SU-DHL-6 (cell line): Measurements from ENCODE around the gene GLDN.

Experiments
- H2AFZ ChIP-seq: fragments of 200-600 bp; sonication (generic); 2 replicates; pipeline ENCODE4 v1.6.1; 2014; ENCODE audit warnings: low read depth, mild to moderate bottlenecking, moderate library complexity, mixed read lengths, antibody characterized with exemption, low read length; ENCODE audit not compliant: severe bottlenecking
- H3F3A ChIP-seq: fragments of 200-600 bp; shearing (Covaris generic); 2 replicates; pipeline ENCODE4 v1.6.0; 2016; ENCODE audit warnings: antibody characterized with exemption, mild to moderate bottlenecking; ENCODE audit not compliant: insufficient read depth
- H3K27ac ChIP-seq: fragments of 200-600 bp; sonication (generic); 2 replicates; pipeline ENCODE4 v1.5.1; 2016; ENCODE audit warnings: low read depth, mild to moderate bottlenecking, low read length, moderate library complexity, mixed read lengths
- H3K27me3 ChIP-seq: fragments of 200-600 bp; sonication (generic), shearing (Covaris generic); 2 replicates; pipeline ENCODE4 v1.6.0; 2014; ENCODE audit warnings: mild to moderate bottlenecking, low read length
- H3K36me3 ChIP-seq: fragments of 200-600 bp; sonication (generic); 2 replicates; pipeline ENCODE4 v1.6.1; 2014; ENCODE audit warnings: mild to moderate bottlenecking, low read length, mixed read lengths
- H3K4me2 ChIP-seq: fragments of 300-600, 200-600 bp; shearing (Covaris generic), sonication (generic); 2 replicates; pipeline ENCODE4 v1.6.0; 2014; ENCODE audit warnings: low read length, low read depth, mild to moderate bottlenecking; ENCODE audit not compliant: poor library complexity, severe bottlenecking
- H3K4me3 ChIP-seq: fragments of 200-600 bp; sonication (generic); 2 replicates; pipeline ENCODE4 v1.5.1; 2014; ENCODE audit warnings: antibody characterized with exemption, low read length, mild to moderate bottlenecking, mixed read lengths; ENCODE audit not compliant: insufficient read depth, poor library complexity, severe bottlenecking
- H3K79me2 ChIP-seq: fragments of 200-600 bp; sonication (generic); 2 replicates; pipeline ENCODE4 v1.6.1; 2014; ENCODE audit warnings: mild to moderate bottlenecking, low read length, moderate library complexity; ENCODE audit not compliant: insufficient read depth
- H3K9ac ChIP-seq: fragments of 200-600 bp; sonication (generic); 2 replicates; pipeline ENCODE4 v1.7.0; 2014; ENCODE audit warnings: mild to moderate bottlenecking, low read length
- H3K9me2 ChIP-seq: fragments of 200-600 bp; sonication (generic); replicated peaks from 2 replicates; pipeline ENCODE4 v1.6.1; 2014; ENCODE audit warnings: low read length; ENCODE audit not compliant: insufficient read depth
- H3K9me3 ChIP-seq: fragments of 200-600 bp; sonication (generic); 2 replicates; pipeline ENCODE4 v1.6.1; 2014; ENCODE audit warnings: low read length, mixed read lengths; ENCODE audit not compliant: insufficient read depth
- H4K20me1 ChIP-seq: fragments of 200-600 bp; sonication (generic); 2 replicates; pipeline ENCODE4 v1.6.1; 2014; ENCODE audit warnings: low read depth, mild to moderate bottlenecking, antibody characterized with exemption, low read length, moderate library complexity, mixed read lengths
- CTCF ChIP-seq: fragments of 200-600 bp; sonication (generic); IDR thresholded peaks from one replicate; pipeline ENCODE4 v1.5.1; 2017; ENCODE audit warnings: antibody characterized with exemption, mild to moderate bottlenecking, low read length, moderate library complexity; ENCODE audit not compliant: insufficient read depth, poor library complexity, severe bottlenecking
- EZH2phosphoT487 ChIP-seq: fragments of 200-600 bp; sonication (generic), shearing (Covaris generic); conservative IDR thresholded peaks from 2 replicates; pipeline ENCODE4 v1.6.1; 2018; ENCODE audit warnings: mild to moderate bottlenecking, antibody characterized with exemption, low read length, moderate library complexity, mixed read lengths

The GLDN gene

GRCh38 chr15:51341366-51342226, at the start of gene GLDN:
Gene GLDN, plus strand, starts transcription at chr15:51341655. Its CDS starts 30 bp downstream, at chr15:51341685.
- Histone ChIP-seq H3K9ac (no peak within 1 kb of the TSS), H3K4me2 (no peak within 1 kb of the TSS), H3F3A (no peaks in the 10 kb centered on the region), H3K4me3 (no peak within 1 kb of the TSS), H3K27me3 (no peaks in the 10 kb centered on the region), H3K9me3 (no peaks in the 10 kb centered on the region), H3K79me2 (no peaks in the 10 kb centered on the region), H3K36me3 (no peaks in the 10 kb centered on the region), H3K27ac (no peak within 1 kb of the TSS), H4K20me1 (no peaks in the 10 kb centered on the region), H3K9me2 (no peaks in the 10 kb centered on the region), H2AFZ (no peak within 1 kb of the TSS)
- no peak for TF ChIP-seq EZH2phosphoT487
- TF ChIP-seq CTCF, result no peak

- Histone ChIP-seq H3K36me3 (no peaks in the 10 kb centered on the region), H3K27me3 (0 out of 2 replicates have a peak, but pooled peaks cover 2% of the 10 kb centered on the region), H3K27ac (no peak overlapping the region), H4K20me1 (no peaks in the 10 kb centered on the region), H2AFZ (no peak overlapping the region), H3K4me3 (no peak overlapping the region), H3K4me2 (no peak overlapping the region), H3K79me2 (no peaks in the 10 kb centered on the region), H3K9ac (no peak overlapping the region), H3K9me2 (no peaks in the 10 kb centered on the region), H3K9me3 (no peaks in the 10 kb centered on the region), H3F3A (no peaks in the 10 kb centered on the region)
- TF ChIP-seq EZH2phosphoT487, result no peak
- TF ChIP-seq CTCF, result no peak
These were observed 42.8 kb upstream of the GLDN start for GRCh38 chr15:51298620-51299019.

- Histone ChIP-seq H3K4me2 (no peak overlapping the region), H2AFZ (no peak overlapping the region)
- TF ChIP-seq CTCF (no peak), EZH2phosphoT487 (no peak)
These were observed 42.1 kb upstream of the GLDN start for GRCh38 chr15:51299187-51300015.

More at GRCh38 chr15:51299187-51300015, 42.1 kb upstream of the GLDN start:
- H3K27me3 ChIP-seq, result 0 out of 2 replicates have a peak, but pooled peaks cover 3% of the 10 kb centered on the region
- H3K36me3 ChIP-seq, result no peaks in the 10 kb centered on the region
- H3K9ac ChIP-seq, result no peak overlapping the region
- no peaks in the 10 kb centered on the region for H3K9me2 ChIP-seq
- H4K20me1 ChIP-seq, result no peaks in the 10 kb centered on the region
- no peaks in the 10 kb centered on the region for H3F3A ChIP-seq
- no peak overlapping the region for H3K4me3 ChIP-seq
- H3K9me3 ChIP-seq, result no peaks in the 10 kb centered on the region
- H3K27ac ChIP-seq, result no peak overlapping the region
- H3K79me2 ChIP-seq, result no peaks in the 10 kb centered on the region
